ENCODE measurements around the gene PLS3. TPM values are rescaled to one million over a fixed set of nuclear protein-coding genes. Genes with fewer than 3 reads are reported as not detected.

PLS3 gene
- total and polyA plus RNA-seq, 8 donors = 11.4 to 42.0 (median 23.2) TPM

DNA sequence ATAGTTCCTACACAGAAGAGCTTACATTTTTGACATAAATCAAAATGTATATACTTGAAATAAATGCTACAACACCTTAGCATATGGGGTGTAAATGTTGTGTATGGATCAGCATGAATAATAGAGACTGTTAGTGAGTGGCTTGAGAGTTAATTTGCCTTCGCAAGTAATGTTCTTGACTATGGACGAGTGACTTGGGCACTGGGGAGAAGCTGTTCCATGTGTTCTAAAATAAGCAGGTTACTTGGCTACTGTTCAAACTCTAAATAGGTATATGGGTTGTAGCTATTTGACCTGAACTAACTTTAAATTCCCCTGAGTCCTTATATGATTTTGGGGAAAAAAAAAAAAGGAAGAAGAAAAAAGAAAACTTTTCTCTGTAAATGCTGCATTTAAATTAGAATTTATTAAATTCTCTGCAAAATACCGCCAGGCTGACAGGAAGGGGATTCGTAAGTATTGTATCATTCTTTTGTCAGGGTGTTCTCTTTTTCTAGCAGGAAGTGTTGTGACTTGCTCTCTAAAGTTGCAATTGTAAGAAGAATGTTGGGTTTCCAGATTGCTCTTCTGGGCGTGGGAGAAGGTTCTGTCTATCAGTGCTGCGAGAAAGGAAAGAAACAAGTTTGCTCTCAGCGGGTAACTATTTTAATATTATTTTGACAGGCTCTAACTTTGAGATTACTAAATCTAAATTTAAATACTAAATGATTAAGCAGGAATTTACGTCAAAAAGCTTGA, 32.2 kb downstream of the PLS3 start:
- peak overlapping the region in 1 of 4 donors; percentile 19 for H3K4me3 ChIP-seq
- H3K27ac ChIP-seq = peak overlapping the region in 2 of 4 donors; percentile 7 to 48
- H3K36me3 ChIP-seq = no peaks in the 10 kb centered on the region
- H3K9me3 ChIP-seq = no peaks in the 10 kb centered on the region
- TF ChIP-seq CTCF (IDR thresholded peaks at IDR 0.05) = no peak
- H3K4me1 ChIP-seq = peaks cover 0 to 9% (median 0%) of the 10 kb centered on the region in 3 donors
- no peaks in the 10 kb centered on the region for H3K27me3 ChIP-seq
- DNase-seq = no peak
- intact Hi-C loops (cut with DNase I) = no loop called here
- 24 to 25% methylated on average over 8 of the region's 8 CpGs for whole genome bisulfite sequencing, 2 donors
- peak in 3 of 4 donors; percentile 36 to 63 (median 52) for ATAC-seq
- FAIRE-seq = no peak

DNA sequence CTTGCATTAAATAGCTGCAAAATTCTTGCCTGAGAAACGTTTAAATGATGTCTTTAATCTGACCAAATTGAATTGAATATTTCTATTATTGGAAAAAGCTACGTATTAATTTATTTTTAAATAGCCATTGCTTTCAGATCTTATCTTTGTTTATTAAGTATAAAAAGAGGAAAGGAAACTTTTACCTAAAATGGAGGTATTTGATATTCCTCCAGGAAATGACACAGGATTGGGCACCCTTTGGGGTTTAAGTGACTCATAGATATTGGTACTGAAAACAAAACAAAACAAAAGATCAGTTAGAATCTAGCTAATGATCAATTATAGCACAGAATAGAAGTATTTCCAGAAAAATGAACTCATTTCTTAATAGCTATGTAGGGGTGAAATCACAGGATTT, 34.1 kb downstream of the PLS3 start:
- Histone ChIP-seq H3K9me3 (no peaks in the 10 kb centered on the region), H3K27me3 (peaks cover 0 to 3% (median 0%) of the 10 kb centered on the region in 4 donors), H3K4me3 (no peak overlapping the region), H3K36me3 (no peaks in the 10 kb centered on the region), H3K4me1 (peaks cover 0 to 9% (median 0%) of the 10 kb centered on the region in 3 donors), H3K27ac (no peak overlapping the region)
- intact Hi-C loops (cut with DNase I) = no loop called here
- no peak for TF ChIP-seq CTCF (IDR thresholded peaks at IDR 0.05)
- ATAC-seq = no peak
- no peak for DNase-seq
- peak; percentile 41 for FAIRE-seq
- WGBS, 2 donors = 37 to 41% methylated on average over 2 of the region's 2 CpGs

- no peaks in the 10 kb centered on the region for H3K9me3 ChIP-seq
- intact Hi-C loops (cut with DNase I) = no loop called here
- peaks cover 0 to 5% (median 0%) of the 10 kb centered on the region in 4 donors for H3K27me3 ChIP-seq
- 83% methylated on average over 1 of the region's 1 CpG for WGBS, 2 donors
- H3K4me3 ChIP-seq = no peak overlapping the region
- no peak for ATAC-seq
- no peak for TF ChIP-seq CTCF (IDR thresholded peaks at IDR 0.05)
- FAIRE-seq = peak; percentile 64
- peaks cover 0 to 6% (median 0%) of the 10 kb centered on the region in 3 donors for H3K4me1 ChIP-seq
- no peak overlapping the region for H3K27ac ChIP-seq
- H3K36me3 ChIP-seq = no peaks in the 10 kb centered on the region
- DNase-seq = no peak
Observed at GRCh38 chrX:115598556-115598955, 37.6 kb downstream of the PLS3 start.

GRCh38 chrX:115602308-115602707, 41.3 kb downstream of the PLS3 start:
- DNase-seq = no peak
- TF ChIP-seq CTCF (IDR thresholded peaks at IDR 0.05) = no peak
- Histone ChIP-seq H3K9me3 (no peaks in the 10 kb centered on the region), H3K27ac (no peak overlapping the region), H3K36me3 (no peaks in the 10 kb centered on the region), H3K27me3 (peaks cover 0 to 8% (median 0%) of the 10 kb centered on the region in 4 donors), H3K4me3 (no peak overlapping the region), H3K4me1 (no peaks in the 10 kb centered on the region)
- FAIRE-seq = no peak
- no peak for ATAC-seq
- intact Hi-C loops (cut with DNase I) = no loop called here

DNA sequence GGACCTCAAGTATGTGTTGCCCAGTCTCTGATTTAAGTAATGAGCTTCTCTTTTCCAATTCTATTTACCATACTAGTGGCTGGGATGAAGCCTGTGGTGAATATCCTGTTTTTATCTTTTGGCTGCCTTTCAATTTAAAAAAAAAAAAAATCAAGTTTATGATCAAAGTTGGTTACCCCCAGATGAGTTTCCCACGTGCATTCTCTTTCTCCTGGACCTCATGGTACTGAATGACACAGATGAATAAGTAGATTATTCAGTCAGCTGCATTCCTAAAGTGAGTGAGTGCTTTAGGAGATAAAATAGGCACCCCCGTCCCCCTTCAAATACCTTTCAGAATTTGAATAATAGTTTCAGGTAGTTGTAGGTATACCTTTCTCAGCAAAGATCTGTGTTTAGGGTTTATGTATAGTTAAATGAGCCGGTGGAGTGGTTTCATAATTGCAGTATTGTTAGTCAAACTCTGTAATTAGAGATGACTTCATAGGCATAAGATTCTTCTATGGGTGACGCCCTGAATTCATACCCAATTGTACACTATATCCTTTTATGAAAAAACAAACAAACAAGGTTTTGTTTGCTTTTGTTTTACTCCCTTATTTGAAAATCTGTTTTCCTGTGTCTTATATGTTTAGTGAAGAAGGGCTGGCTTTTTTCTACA, 41.9 kb downstream of the PLS3 start:
- H3K27me3 ChIP-seq = peaks cover 0 to 8% (median 0%) of the 10 kb centered on the region in 4 donors
- no peaks in the 10 kb centered on the region for H3K4me1 ChIP-seq
- intact Hi-C loops (cut with DNase I) = no loop called here
- FAIRE-seq (peak; percentile 39), ATAC-seq (no peak), DNase-seq (no peak)
- WGBS, 2 donors = 38 to 60% methylated on average over 4 of the region's 4 CpGs
- H3K27ac ChIP-seq = no peak overlapping the region
- H3K36me3 ChIP-seq = no peaks in the 10 kb centered on the region
- no peak overlapping the region for H3K4me3 ChIP-seq
- TF ChIP-seq CTCF (IDR thresholded peaks at IDR 0.05) = no peak
- H3K9me3 ChIP-seq = no peaks in the 10 kb centered on the region
